ENCODE results near the gene AMH.

DNA sequence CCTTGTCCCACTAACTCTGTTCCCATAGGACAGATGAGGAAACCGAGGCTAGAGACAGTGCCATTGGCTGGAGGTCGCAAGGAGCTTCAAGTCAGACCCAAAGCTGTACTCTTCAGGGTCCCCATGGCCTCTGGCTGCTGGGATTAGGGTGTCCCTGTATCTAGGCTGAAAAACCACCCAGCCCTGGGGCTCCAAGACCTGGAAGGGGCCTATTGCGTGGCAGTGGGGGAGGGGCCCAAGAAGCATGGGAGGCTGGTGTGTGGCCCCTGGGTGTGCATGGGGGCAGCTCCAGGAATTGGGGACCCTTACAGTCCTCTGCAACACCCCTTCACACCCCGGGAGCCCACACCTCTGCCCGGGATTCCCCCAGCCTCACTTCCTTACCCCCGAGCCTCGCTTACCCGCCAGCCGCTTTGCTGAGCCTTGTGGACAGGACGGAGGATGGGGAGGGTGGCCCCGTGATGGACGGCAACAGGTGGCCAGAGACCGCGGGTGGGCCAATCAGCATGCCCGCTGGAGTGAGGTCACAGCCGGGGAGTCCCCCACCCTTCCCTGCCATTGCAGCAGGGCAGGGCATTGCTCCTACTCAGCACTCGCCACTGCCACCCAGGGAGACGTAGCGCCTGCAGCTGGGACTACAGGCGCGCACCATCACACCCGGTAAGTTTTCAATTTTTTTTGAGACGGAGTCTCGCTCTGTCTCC, 7.0 kb downstream of the AMH start, which contains the start of gene JSRP1:
- TF ChIP-seq, protein P1, sequence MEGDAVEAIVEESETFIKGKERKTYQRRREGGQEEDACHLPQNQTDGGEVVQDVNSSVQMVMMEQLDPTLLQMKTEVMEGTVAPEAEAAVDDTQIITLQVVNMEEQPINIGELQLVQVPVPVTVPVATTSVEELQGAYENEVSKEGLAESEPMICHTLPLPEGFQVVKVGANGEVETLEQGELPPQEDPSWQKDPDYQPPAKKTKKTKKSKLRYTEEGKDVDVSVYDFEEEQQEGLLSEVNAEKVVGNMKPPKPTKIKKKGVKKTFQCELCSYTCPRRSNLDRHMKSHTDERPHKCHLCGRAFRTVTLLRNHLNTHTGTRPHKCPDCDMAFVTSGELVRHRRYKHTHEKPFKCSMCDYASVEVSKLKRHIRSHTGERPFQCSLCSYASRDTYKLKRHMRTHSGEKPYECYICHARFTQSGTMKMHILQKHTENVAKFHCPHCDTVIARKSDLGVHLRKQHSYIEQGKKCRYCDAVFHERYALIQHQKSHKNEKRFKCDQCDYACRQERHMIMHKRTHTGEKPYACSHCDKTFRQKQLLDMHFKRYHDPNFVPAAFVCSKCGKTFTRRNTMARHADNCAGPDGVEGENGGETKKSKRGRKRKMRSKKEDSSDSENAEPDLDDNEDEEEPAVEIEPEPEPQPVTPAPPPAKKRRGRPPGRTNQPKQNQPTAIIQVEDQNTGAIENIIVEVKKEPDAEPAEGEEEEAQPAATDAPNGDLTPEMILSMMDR (IDR thresholded peaks at IDR 0.05) = no peak
- TF ChIP-seq EP300 (IDR thresholded peaks at IDR 0.05) (no peak), POLR2A (IDR thresholded peaks at IDR 0.05) (no peak), POLR2AphosphoS5 (IDR thresholded peaks at IDR 0.05) (no peak)

All from stomach (tissue), 4 donors.